ENCODE results near the gene CCR5AS.

GRCh38 chr3:46354984-46355383 lies 51.9 kb downstream of the CCR5AS start:
- TF ChIP-seq CTCF (conservative IDR thresholded peaks at IDR 0.05 in 1 of 2, IDR thresholded peaks at IDR 0.05 in 1 of 2; ENCODE audit: low read depth in 1 of 2, low read length in 2 of 2) (no peak), EZH2 (IDR thresholded peaks at IDR 0.05; ENCODE audit: low read length, missing control alignments) (no peak)
